Epithelial cell of proximal tubule (primary cell): ENCODE data around the gene EDN1. TPM values are rescaled to one million over a fixed set of nuclear protein-coding genes. Genes with fewer than 3 reads are reported as not detected.

ENCODE experiments used
- DNase-seq: peaks from one replicate; pipeline ENCODE4 v3.0.0-alpha.2; 2011; ENCODE audit warnings: low read depth
- H3K4me3 ChIP-seq: 2 replicates; pipeline ENCODE4 v1.5.1; 2011; ENCODE audit warnings: low read depth, mild to moderate bottlenecking, low read length
- total RNA-seq: library from RNA; depleted of rRNA; stranded (reverse); fragments of >200 nt; gene quantifications from 2 replicates; pipeline ENCODE4 v1.2.3, GENCODE V29; 2015
- TF ChIP-seq, protein P1 (sequence below): conservative IDR thresholded peaks from 2 replicates; pipeline ENCODE4 v1.5.1; 2012; ENCODE audit warnings: low read depth, mild to moderate bottlenecking, low read length

EDN1 gene
- total RNA-seq, 1 donor from 2014 or later, result 16.3 TPM

DNA sequence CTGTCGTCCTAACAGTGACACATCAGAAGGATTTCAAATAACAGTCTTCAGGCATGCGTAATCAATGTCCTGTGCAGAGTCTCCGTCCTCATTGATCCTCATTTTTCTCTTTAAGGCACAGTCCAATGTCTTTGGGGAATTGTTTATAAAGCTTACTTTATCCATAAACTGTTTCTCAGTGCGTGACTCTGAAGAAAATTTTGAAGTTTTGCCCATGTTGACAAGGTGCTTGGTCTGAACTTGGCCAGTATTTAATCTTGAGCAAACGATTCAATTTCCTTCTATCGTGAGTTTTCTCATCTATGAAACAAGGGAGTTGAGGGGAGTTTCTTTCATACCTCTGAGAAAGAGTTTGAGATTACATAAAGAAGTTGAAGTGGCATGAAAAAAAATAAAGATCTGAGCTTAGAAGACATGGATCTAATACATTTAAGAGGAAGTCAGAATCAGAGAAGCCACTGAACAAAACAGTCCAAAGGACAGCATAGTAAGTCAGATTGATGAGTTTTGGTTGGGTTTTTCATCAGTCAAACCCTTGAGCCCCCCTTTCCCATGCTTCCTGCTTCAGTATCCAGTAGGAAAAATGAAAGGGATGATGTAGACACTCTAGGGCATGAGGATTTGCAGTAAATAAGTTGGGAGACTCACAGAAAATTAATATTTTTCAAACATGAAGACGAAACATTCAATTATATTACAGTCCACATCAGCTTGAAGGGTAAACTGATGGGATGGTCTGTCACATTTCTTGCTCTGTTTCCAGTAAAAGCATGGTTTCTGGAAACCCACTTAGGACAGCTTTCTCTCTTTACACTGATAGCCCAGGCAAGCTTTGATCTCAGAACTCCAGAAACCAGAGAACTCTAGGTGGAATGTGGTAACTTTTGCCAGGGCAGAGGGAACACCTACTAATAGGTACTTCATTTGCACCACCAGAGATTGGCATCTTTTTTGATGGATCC lies 8.1 kb downstream of the EDN1 start:
- TF ChIP-seq, protein P1, sequence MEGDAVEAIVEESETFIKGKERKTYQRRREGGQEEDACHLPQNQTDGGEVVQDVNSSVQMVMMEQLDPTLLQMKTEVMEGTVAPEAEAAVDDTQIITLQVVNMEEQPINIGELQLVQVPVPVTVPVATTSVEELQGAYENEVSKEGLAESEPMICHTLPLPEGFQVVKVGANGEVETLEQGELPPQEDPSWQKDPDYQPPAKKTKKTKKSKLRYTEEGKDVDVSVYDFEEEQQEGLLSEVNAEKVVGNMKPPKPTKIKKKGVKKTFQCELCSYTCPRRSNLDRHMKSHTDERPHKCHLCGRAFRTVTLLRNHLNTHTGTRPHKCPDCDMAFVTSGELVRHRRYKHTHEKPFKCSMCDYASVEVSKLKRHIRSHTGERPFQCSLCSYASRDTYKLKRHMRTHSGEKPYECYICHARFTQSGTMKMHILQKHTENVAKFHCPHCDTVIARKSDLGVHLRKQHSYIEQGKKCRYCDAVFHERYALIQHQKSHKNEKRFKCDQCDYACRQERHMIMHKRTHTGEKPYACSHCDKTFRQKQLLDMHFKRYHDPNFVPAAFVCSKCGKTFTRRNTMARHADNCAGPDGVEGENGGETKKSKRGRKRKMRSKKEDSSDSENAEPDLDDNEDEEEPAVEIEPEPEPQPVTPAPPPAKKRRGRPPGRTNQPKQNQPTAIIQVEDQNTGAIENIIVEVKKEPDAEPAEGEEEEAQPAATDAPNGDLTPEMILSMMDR, result no peak
- DNase-seq, result no peak
- H3K4me3 ChIP-seq, result no peak overlapping the region

DNA sequence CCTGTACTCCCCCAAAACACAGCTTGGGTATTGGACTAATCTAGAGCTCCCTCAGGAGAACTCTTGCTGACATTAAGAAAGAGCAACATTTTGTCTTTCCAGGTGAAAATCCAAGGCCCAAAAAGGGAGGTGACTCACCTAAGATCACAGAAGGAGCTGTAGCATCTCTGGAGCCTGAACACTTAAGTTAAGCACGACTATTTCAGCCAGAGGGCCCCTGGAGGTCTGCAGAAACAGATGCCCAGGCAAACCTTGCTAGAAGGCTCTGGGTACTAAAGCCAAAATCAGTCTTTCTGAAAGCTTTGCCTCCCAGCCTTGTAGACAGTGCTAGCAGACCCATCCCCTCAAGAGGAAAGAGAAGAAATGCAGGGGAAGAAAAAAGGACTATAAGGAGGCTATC lies 8.8 kb downstream of the EDN1 start:
- TF ChIP-seq, protein P1, result no peak
- DNase-seq, result no peak
- no peak overlapping the region for H3K4me3 ChIP-seq

DNA sequence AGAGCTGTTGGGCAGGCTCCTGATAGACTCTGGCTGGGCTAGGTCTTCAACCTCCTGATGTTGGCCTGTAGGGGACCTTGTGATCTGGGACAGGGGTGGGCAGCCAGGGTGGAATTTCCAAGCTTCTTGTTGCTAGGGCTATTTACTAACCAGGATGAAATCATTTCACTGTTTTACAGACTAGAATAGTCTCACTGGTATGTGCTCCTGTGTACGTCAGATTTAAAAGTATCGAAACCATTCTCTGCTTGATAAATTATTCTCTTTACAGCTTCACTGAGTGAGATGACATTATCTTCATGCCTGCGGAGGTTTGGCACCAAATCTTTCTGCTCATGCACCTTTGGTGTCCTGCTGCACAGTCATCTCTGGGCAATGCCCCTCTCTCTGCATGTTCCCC lies 10.9 kb downstream of the EDN1 start:
- no peak for DNase-seq

DNA sequence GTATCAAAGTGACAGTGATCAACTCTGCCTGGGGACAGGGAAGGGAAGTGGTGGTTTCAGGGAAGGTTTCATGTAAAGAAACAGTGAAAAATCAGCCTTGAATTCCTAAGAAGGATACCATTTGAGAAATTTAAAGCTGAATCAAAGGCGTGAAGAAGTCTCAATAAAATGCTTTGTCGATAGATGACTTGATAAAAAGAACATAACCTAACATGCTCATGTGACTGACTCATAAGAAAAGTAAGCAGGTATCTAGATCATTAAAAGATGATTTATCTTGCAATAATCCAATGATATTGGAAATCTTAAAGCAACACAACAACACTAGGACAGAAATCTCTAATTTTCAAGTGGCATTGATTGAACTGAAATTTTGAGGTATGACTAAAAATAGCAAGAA lies 14.3 kb downstream of the EDN1 start:
- DNase-seq, result no peak
- H3K4me3 ChIP-seq, result no peak overlapping the region
- TF ChIP-seq, protein P1, result no peak

More for the DNA sequence above, 10.9 kb downstream of the EDN1 start:
- TF ChIP-seq, protein P1, result no peak
- no peak overlapping the region for H3K4me3 ChIP-seq

DNA sequence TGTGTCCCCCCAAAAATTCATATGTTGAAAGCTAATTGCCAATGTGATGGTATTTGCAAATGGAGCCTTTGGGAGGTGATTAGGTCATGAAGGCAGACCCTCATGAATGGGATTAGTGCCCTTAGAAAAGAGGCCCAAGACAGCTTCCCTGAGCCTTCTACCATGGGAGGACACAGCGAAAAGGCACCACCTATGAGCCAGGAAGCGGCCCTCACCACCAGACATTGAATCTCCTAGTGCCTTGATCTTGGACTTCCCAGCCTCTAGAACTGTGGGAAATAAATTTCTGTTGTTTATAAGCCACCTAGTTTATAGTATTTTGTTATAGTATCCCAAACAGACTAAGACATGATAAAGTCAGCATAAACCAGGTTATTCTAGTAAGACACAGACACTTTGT lies 18.9 kb downstream of the EDN1 start:
- TF ChIP-seq, protein P1, result no peak
- DNase-seq, result no peak
- no peak overlapping the region for H3K4me3 ChIP-seq

DNA sequence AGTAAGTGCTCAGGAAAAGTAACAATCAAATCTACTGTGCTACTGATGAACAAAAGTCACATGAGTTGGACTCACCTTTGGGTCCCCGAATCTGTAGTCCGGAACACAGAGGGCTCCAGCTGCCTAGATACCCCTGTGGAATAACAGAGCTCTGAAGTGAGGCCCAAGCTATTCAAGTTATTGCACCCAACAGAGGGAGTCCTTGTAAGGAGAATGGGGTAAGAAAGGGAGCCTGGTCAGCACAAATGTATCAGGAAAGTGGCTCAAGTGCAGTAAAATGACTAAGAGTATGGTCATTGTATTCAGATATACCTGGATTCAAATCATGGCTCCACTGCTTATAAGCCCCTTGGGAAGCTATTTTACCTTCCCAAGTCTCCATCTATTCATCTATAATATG lies 20.9 kb downstream of the EDN1 start:
- no peak for DNase-seq
- TF ChIP-seq, protein P1, result peak; percentile 60
- H3K4me3 ChIP-seq, result no peak overlapping the region

DNA sequence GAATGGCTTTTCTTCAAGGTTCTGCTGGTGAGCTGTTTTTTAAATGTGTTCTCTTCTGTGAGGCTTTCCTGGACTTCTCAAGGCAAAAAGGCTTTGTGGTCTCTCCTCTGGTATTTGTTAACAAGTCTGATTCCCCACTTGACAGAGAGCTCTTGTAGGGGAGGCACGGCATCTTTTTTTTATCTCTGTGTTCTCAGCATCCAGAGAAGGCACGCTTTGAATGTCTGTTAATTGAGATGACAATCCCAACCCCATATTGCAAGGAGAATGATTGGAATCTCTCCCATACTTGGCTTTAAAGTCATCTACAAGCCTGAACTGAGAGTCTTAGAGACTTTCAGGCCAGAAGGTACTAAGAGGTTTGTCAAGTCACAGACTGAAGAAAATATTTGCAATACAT lies 22.6 kb downstream of the EDN1 start:
- TF ChIP-seq, protein P1, result no peak
- H3K4me3 ChIP-seq, result no peak overlapping the region
- DNase-seq, result no peak
